NCI-H748 (cell line): ENCODE data around the gene ESRRA.
"Not testable (repeated sequence)": the region's sequence is repeated elsewhere in the genome, so short reads cannot be mapped to it uniquely, and the experiment has no call there.

Source experiments
- DNase-seq: peaks from one replicate; lab custom pipeline; 2025; ENCODE audit not compliant: unreplicated experiment; lab: John Stamatoyannopoulos, UW

Gene ESRRA

DNA sequence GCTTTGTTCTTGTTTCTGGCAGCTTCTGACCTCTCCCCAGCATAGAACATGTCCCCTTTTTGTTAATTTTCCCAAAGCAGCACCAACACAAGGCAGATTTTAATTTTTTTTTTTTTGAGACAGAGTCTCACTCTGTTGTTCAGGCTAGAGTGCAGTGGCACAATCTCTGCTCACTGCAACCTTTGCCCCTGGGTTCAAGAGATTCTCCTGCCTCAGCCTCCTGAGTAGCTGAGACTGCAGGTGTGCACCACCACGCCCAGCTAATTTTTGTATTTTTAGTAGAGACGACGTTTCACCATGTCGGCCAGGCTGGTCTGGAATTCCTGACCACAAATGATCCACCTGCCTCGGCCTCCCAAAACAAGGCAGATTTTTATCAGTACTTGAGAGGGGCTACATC, 2.5 kb downstream of the ESRRA start:
- not testable (repeated sequence) for DNase-seq

DNA sequence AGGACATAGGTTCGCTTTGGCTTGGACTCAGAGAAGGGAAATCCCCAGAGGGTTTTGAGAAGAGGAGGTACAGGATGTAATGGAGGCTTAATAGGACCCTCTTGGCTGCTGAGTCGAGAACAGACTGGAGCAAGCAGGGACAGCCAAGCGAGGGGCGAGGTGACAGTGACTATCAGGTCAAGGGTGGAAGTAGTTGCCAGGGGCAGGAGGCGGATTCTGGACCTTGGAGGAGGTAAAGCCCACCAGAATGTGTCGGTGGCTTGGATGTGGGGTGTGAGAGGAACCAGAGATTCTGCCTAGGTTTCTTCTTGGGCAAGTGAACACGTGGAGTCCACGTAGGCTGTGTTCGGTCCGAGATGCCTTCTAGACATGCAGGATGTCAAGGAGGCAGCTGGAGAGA, 7.6 kb downstream of the ESRRA start:
- no peak for DNase-seq

DNA sequence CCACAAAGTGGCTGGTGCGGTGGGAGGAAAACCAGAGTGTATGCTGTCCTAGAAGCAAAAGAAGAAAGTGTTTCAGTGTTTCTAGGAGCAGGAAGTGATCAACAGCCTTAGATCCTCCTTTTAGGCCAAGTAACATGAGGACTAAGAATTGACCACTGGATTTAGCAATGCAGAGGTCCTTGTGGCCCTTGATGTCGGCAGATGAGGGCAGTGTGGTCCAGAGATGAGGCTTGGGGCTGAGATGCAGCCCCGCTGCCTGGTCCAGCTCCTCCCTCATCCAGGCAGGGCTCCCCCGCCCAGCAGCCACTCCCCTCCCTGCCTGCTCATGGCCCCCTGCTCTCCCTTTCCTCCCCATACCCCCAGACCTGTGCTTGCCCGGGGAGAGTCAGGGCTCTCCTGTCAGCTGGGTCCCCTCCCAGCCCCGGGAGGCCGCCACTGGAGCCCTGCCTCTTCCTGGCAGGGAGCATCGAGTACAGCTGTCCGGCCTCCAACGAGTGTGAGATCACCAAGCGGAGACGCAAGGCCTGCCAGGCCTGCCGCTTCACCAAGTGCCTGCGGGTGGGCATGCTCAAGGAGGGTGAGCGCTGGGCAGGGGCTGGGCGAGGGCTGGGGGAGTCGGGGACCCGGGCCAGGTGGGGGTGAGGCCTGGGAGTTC, 8.3 kb downstream of the ESRRA start:
- DNase-seq = no peak

DNA sequence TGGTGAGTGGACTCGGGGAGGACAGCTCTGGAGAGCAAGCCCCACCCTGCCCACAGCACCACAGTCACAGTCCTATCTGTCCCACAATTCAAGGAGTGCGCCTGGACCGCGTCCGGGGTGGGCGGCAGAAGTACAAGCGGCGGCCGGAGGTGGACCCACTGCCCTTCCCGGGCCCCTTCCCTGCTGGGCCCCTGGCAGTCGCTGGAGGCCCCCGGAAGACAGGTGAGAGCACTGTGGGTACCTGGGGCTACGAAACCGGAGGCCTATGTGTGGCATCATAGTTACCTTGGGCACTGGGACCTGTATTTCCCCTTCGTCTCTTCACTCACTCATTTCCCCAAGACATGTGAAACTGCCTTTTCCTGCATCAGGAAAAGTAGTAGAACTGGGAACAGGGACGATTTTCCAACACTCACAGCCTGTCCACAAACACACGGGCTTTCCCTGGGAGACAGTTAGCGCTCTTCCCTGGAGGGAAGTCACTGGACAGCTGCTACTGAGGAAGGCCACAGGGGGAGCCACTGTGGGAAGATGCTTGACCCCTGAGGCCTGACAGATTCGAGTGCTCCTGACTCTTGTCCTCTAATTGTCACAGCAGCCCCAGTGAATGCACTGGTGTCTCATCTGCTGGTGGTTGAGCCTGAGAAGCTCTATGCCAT, 9.0 kb downstream of the ESRRA start:
- DNase-seq = no peak

DNA sequence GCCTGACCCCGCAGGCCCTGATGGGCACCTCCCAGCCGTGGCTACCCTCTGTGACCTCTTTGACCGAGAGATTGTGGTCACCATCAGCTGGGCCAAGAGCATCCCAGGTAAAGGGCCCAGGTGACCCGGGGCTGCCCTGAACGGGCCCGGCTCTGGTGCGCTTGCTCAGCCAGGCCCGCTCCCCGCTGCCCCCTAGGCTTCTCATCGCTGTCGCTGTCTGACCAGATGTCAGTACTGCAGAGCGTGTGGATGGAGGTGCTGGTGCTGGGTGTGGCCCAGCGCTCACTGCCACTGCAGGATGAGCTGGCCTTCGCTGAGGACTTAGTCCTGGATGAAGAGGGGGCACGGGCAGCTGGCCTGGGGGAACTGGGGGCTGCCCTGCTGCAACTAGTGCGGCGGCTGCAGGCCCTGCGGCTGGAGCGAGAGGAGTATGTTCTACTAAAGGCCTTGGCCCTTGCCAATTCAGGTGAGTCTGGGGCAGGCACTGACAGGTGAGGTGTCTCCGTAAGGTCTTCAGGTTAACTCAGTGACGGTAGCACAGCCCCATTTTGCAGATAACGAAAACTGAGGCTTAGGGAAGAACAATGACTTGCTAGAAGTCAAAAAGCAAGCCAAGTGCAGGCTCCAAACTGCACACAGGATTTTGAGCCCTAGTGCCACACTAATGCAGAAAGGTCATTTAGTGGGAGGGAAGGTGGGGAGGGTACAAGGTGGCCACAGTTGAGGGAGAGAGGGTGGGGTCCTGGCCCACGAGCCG, 9.7 kb downstream of the ESRRA start:
- no peak for DNase-seq

DNA sequence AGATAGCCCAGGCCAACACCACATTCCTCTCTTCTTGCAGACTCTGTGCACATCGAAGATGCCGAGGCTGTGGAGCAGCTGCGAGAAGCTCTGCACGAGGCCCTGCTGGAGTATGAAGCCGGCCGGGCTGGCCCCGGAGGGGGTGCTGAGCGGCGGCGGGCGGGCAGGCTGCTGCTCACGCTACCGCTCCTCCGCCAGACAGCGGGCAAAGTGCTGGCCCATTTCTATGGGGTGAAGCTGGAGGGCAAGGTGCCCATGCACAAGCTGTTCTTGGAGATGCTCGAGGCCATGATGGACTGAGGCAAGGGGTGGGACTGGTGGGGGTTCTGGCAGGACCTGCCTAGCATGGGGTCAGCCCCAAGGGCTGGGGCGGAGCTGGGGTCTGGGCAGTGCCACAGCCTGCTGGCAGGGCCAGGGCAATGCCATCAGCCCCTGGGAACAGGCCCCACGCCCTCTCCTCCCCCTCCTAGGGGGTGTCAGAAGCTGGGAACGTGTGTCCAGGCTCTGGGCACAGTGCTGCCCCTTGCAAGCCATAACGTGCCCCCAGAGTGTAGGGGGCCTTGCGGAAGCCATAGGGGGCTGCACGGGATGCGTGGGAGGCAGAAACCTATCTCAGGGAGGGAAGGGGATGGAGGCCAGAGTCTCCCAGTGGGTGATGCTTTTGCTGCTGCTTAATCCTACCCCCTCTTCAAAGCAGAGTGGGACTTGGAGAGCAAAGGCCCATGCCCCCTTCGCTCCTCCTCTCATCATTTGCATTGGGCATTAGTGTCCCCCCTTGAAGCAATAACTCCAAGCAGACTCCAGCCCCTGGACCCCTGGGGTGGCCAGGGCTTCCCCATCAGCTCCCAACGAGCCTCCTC, 10.6 kb downstream of the ESRRA start:
- not testable (repeated sequence) for DNase-seq

DNA sequence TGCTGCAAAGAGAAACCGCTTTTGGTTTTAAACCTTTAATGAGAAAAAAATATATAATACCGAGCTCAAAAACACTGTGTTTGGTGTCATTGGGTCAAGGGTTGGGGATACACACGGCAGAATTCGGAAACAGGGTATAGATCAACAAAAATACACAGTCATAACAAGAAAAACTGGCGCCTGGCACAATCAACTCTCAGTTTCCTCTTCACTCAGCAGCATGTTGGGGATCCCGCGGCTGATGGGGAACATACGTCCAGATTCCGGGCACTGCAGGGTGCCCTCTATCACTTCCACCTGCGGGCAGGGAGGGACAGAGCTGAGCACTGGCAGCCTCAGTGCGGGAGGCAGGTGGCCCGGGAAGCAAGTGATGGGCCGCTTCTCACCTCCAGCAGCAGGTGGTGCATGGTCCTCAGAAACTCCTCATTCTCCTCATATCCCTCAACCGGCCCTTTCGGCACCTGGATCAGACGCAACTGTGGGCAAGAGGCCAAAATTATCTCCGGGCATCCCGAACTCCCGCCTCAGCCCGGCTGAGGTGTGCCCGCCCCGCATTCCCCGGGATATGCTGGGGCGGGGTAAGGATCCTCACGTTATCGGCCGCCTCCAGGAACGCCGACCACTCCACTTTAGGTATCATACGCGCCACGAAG, 11.5 kb downstream of the ESRRA start:
- DNase-seq = peak; percentile 50

DNA sequence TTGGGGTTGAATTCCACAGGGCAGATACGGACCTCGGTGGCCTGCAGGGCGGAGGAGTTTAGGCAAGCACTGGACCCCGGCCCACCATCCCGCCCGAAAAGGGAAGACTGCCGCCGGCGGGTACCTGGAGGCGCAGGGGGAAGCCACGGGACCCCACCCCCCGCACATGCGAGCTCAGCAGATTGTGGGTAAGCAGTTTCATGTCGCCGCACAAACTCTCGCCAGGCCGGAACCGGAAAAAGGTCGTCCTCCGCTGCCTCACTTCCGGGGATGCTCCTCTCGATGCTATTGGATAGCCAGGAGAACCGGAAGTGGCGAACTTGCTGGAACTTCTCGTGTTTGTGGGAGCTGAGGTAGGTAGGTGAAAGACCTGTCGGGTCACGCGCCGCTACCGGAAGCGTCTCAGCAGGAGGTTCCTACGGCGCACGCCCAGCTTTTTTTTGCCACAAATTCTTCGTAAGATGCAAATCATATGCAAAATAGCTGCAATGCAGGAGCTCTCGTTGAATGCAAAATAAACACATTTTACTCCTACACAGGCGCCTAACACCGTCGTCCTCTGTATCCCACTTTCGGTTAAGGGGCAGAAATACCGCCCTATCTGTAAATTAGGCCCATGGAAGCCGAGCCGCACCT, 12.1 kb downstream of the ESRRA start, which contains the start of gene TRMT112:
TSS of gene TRMT112 (minus strand) at position 235 of the 636 bp plus-strand sequence. CDS start at position 202, 33 bp downstream.
- DNase-seq = peak; percentile 99

DNA sequence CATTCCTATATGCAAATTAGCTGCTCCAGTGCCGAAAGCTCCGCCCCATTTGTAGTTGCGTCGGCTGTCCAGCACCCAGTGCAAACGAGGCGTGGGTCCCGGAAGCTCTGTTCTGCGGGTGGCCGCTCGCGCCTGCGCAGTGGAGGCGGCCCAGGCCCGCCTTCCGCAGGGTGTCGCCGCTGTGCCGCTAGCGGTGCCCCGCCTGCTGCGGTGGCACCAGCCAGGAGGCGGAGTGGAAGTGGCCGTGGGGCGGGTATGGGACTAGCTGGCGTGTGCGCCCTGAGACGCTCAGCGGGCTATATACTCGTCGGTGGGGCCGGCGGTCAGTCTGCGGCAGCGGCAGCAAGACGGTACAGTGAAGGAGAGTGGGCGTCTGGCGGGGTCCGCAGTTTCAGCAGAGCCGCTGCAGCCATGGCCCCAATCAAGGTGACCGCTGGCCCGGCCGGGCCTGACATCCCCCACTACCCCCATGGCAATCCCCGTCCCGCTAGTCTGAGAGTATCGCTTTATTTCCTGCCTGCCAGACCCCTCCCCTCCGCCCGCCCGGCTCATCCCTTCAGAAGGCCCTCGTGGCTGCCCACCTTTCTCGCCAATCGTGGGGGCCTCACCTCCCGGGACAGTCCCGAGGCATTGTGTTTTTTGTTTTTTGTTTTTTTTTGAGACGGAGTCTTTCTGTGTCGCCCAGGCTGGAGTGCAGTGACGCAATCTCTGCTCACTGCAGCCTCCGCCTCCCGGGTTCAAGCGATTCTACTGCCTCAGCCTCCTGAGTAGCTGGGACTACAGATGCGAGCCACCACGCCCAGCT, 12.8 kb downstream of the ESRRA start, which contains the start of gene PRDX5:
TSS of gene PRDX5 (plus strand) at position 161 of the 805 bp plus-strand sequence. CDS start at position 256, 95 bp downstream.
- peak; percentile 96 for DNase-seq

DNA sequence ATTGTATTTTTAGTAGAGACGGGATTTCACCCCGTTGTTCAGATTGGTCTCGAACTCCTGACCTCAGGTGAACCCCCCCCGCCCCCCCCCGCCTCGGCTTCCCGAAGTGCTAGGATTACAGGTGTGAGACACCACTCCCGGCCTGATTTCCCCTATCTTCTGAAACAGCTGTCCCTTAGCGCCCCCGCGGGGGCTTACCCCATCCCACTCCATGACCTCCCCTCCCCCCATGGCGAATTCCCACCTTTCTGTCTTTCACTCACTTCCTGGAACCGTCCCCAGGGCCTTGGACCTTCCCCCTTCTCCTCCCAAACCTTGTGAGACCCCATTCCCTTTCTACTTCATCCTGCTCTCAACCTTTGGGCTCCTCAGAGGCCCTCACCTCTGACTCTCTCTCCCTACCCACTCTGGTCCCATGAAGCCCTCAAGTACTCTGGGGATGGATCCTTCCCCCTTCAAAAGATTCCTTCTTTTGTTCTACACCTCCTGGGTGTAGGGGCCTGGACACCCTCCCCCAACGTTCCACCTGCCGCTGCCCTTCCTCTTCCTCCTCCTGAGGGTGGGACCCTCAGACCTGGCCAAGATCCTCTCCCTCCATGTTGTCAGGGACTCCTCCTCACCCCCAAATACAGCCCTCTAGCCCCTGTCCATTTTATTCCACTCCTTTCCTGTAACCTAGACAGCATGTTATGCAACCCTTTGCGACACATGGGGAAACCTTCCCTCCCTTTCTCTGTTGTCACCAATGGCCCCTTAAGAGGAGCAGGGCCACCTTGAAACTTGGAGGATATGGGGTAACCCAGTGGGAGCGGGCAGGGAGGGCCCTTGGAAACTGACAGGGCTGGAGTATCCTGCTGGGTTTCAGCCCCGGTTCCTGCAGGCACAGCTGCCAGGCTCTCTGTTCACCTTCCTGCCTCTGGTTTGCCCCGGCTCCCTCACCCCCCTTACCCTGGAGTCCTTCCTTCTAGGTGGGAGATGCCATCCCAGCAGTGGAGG, 13.7 kb downstream of the ESRRA start:
- DNase-seq = peak; percentile 23

DNA sequence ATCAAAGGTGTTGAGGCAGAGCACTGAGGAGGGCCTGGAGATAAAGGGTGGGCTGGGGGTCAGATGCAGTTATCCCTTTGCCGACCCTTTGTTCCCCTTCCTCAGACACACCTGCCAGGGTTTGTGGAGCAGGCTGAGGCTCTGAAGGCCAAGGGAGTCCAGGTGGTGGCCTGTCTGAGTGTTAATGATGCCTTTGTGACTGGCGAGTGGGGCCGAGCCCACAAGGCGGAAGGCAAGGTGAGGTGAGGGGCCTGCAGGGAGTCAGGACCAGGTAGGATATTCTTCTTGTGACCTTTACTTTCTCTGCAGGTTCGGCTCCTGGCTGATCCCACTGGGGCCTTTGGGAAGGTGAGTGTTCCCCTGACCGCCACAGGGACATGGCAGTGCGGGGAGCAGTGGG, 15.2 kb downstream of the ESRRA start:
- DNase-seq = no peak

DNA sequence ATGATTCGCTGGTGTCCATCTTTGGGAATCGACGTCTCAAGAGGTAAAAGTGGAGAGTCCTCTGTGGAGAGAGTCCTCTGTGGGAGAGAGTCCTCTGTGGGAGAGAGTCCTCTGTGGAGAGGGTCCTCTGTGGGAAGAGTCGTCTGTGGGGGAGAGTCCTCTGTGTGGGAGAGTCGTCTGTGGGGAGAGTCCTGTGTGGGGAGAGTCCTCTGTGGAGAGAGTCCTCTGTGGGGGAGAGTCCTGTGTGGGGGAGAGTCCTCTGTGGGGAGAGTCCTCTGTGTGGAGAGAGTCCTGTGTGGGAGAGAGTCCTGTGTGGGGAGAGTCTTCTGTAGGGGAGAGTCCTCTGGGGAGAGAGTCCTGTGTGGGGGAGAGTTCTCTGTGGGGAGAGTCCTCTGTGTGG, 15.7 kb downstream of the ESRRA start:
- DNase-seq = no peak

DNA sequence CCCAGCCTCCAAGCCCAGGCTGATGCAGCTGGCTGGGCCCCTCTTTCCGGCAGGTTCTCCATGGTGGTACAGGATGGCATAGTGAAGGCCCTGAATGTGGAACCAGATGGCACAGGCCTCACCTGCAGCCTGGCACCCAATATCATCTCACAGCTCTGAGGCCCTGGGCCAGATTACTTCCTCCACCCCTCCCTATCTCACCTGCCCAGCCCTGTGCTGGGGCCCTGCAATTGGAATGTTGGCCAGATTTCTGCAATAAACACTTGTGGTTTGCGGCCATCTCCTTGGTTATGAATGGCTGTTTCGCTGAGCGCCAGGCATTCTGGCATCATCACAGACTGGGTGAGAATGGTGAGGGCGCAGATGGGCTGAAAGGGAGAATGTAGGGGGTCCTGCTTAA, 16.2 kb downstream of the ESRRA start:
- no peak for DNase-seq

DNA sequence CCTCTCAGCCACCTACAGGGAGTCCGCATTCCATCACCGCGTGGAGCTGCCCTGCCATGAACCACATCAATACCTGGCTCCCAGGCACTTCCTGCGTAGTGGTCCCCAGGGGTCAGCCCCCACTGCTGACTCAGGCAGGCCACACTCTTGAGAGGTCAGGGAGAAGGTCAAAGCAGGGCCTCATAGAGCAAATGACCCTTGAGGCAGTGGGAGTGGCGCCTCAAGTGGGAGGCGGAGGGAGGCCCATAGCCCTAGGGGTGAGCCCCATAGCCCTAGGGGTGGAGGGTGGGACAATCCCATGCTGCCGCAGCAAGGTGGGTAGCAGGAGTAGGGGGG, 17.6 kb downstream of the ESRRA start:
- no peak for DNase-seq

DNA sequence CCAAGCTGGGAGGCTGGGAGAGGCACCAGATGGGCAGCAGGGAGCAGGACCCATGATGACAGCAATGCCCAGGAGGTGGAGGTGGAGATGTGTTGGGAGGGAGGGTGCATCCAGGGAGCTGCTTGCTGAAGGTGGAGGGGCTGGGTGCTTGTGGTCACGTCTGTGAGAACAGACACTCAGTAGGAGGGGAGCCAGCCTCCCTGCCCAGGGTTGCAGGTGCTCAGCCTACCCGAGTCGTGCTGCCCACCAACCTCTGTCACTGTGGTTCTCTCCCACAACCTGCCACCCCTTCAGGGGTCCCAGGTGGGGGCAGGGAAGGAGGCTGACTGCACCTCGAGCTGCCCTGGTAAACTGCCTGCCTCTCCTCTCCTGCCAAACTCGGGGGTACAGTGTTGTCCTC, 18.0 kb downstream of the ESRRA start:
- DNase-seq = no peak

DNA sequence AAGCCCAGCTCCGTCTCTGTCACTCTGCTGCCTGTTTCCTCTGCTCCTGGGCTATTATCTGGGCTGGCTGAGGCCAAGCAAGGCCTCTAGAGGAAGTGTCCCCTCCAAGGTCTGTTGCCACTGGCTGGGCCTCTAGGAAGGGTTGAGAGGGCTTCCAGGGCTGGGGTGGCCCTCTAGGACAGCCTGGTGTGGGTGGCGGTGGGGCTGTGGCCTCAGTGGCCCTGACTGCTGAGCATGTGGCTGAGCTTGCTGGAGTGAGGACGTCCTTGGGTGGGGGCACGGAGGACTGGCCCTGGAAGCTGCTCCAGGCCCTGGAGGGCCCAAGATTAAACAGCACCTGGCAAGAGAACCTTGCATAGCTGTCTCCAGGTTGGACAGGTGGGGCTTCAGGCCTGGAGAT, 18.7 kb downstream of the ESRRA start:
- not testable (repeated sequence) for DNase-seq

DNA sequence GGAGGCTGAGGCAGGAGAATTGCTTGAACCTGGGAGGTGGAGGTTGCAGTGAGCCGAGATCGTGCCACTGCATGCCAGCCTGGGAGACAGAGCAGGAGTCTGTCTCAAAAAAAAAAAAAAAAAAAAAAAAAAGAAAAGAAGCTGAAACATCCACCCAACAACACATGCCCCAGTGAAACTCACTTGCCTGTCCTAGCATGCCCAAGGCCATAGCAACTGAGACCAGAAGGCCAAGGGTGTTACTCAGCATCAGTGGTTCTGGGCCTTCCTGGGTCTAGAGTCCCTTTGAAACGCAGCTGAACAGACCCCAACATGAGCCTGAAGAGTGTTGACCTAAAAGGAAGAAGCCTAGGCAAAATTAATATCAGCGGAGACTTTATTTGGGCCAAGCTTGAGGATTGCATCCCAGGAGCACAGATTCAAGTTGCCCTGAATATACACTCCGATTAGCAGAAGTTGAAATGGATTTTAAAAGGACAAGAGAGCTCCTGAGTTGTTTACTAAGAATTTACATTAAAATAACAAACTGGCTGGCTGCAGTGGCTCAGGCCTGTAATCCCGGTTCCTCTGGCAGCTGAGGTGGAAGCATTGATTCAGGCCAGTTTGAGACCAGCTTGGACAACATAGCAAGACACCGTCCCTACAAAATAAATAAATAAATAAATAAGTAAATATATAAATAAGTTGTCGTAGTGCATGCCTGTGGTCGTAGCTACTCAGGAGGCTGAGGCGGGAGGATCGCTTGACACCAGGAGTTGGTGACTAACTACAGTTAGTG, 19.6 kb downstream of the ESRRA start:
- no peak for DNase-seq
